ENCODE data around the gene MYO9B. TPM values are rescaled to one million over a fixed set of nuclear protein-coding genes. Genes with fewer than 3 reads are reported as not detected.
"Not testable (repeated sequence)": the region's sequence is repeated elsewhere in the genome, so short reads cannot be mapped to it uniquely, and the experiment has no call there.

MYO9B gene
- total RNA-seq, 1 donor from 2014 or later = 15.5 TPM

DNA sequence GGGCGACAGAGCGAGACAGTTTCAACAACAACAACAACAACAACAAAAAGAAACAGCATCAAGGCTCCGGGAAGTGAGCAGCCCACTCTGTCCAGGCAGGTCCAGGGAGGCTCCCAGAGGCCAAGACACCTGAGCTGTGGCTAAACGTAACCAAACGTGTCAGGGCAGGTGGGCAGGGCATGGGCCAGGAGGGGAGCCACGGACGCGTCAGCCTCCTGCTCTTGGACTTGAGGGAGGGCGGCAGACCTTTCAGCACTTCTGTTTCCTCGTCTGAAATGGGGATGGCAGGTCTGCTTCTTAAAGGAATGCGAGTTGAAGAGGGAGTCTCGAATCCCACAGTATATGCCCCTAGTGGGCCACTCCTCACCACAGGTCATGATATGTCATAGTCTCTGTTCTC is 53.8 kb downstream of the MYO9B start:
- DNase-seq (ENCODE audit: low read depth) (peak; percentile 21), FAIRE-seq (no peak)
- TF ChIP-seq, protein P1, sequence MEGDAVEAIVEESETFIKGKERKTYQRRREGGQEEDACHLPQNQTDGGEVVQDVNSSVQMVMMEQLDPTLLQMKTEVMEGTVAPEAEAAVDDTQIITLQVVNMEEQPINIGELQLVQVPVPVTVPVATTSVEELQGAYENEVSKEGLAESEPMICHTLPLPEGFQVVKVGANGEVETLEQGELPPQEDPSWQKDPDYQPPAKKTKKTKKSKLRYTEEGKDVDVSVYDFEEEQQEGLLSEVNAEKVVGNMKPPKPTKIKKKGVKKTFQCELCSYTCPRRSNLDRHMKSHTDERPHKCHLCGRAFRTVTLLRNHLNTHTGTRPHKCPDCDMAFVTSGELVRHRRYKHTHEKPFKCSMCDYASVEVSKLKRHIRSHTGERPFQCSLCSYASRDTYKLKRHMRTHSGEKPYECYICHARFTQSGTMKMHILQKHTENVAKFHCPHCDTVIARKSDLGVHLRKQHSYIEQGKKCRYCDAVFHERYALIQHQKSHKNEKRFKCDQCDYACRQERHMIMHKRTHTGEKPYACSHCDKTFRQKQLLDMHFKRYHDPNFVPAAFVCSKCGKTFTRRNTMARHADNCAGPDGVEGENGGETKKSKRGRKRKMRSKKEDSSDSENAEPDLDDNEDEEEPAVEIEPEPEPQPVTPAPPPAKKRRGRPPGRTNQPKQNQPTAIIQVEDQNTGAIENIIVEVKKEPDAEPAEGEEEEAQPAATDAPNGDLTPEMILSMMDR (IDR thresholded peaks at IDR 0.05; ENCODE audit: insufficient read depth, low read length, severe bottlenecking) = no peak
- Histone ChIP-seq H3K4me3 (ENCODE audit: low read depth, low read length) (no peak overlapping the region), H3K27me3 (ENCODE audit: control insufficient read depth, insufficient read depth, low read length) (no peaks in the 10 kb centered on the region), H3K36me3 (ENCODE audit: control insufficient read depth, insufficient read depth, low read length) (peaks cover 1% of the 10 kb centered on the region)

DNA sequence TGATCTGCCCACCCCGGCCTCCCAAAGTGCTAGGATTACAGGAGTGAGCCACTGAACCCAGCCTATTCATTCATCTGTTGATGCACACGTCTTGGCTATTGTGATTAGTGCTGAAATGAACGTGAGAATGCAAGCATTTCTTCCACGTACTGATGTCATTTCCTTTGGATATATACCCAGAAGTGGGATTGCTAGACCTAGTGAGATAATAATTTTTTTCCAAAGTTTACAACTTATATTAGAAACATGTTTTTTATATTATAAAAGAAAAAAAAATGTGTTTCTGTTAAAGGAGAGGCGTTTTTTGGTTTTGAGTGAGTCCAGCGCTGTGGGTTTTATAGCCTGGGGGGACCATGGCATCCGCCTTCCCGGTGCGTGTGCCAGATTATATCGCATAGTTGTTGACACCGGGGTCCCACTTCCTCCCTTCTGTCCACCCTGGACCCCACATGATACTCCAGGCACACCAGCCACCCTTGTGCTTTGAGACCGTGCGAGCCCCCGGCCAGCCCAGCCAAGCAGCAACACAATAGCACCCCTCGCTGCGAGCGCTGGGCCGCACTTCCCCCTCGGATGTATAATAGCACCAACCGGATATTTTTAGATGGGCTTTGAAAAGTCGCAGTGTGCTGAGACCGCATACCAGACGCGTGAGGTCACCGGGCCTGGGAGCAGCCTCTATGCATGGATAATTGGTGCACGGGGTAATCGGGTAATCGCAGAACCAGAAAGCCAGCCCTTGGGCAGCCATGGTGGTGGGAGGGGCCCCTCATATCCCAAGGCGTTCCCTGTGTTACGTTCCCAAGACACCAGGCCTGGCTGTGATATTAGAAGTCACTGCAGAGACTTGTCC is 59.6 kb downstream of the MYO9B start:
- FAIRE-seq = no peak
- Histone ChIP-seq H3K4me3 (ENCODE audit: low read depth, low read length) (peak overlapping the region; percentile 7), H3K27me3 (ENCODE audit: control insufficient read depth, insufficient read depth, low read length) (no peaks in the 10 kb centered on the region), H3K36me3 (ENCODE audit: control insufficient read depth, insufficient read depth, low read length) (peaks cover 2% of the 10 kb centered on the region)
- TF ChIP-seq, protein P1 (IDR thresholded peaks at IDR 0.05; ENCODE audit: insufficient read depth, low read length, severe bottlenecking) = no peak
- peak; percentile 86 for DNase-seq (ENCODE audit: low read depth)

DNA sequence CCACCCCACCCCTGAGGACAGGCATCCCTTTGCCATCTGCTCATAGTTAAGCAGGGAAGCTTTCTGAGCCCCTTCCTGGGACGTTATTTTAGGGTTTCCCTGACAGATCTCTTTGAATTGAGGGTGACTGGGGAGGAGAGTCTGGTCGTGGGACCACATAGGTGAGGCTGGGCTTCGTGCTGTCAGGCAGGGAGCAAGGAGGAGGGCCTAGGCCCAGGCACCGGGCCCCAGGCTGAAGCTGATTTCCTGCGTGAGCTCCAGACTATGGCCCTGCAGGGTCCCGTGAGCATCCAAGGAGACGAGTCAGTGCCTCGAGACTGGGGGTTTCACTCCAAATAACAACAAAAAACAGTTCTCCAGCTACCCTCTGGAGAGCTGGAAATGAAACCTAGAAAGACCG is 60.4 kb downstream of the MYO9B start:
- TF ChIP-seq, protein P1 (IDR thresholded peaks at IDR 0.05; ENCODE audit: insufficient read depth, low read length, severe bottlenecking) = no peak
- H3K4me3 ChIP-seq (ENCODE audit: low read depth, low read length) = no peak overlapping the region
- no peaks in the 10 kb centered on the region for H3K27me3 ChIP-seq (ENCODE audit: control insufficient read depth, insufficient read depth, low read length)
- H3K36me3 ChIP-seq (ENCODE audit: control insufficient read depth, insufficient read depth, low read length) = peaks cover 2% of the 10 kb centered on the region
- DNase-seq (ENCODE audit: low read depth) (no peak), FAIRE-seq (no peak)

DNA sequence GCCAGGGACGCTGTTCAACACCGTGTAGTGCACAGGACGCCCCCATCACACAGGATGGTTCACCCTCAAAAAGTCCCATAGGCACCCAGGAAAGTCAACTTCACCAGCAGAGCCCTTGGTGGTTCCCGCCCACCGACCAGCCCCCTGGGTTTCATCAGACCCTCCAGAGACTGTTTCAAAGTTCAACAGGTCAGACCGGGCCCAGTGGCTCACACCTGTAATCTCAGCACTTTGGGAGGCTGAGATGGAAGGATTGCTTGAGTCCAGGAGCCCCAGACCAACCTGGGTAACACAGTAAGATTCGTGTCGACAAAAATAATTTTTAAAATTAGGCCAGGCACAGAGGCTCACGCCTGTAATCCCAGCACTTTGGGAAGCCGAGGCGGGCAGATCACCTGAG is 61.0 kb downstream of the MYO9B start:
- H3K36me3 ChIP-seq (ENCODE audit: control insufficient read depth, insufficient read depth, low read length) = peaks cover 2% of the 10 kb centered on the region
- no peaks in the 10 kb centered on the region for H3K27me3 ChIP-seq (ENCODE audit: control insufficient read depth, insufficient read depth, low read length)
- no peak overlapping the region for H3K4me3 ChIP-seq (ENCODE audit: low read depth, low read length)
- FAIRE-seq = no peak
- TF ChIP-seq, protein P1 (IDR thresholded peaks at IDR 0.05; ENCODE audit: insufficient read depth, low read length, severe bottlenecking) = no peak
- DNase-seq (ENCODE audit: low read depth) = no peak

DNA sequence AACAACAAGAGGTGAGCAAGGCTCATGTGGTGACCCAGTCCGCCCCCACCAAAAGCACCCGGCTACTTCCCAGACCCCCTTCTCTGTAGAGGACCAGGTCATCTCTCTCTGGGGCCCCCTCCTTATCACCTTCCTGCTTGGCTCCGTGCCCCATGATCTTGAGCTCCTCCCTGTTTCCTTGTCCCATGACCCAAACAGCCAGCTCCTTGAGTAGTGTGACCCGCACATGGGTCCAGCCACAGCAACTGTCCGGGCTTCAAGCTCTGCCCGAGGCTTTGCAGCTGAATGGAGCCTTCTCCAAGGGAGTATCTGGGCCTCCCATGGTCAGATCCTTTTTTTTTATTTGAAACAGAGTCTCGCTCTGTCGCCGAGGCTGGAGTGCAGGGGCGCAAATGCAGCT is 61.8 kb downstream of the MYO9B start:
- H3K36me3 ChIP-seq (ENCODE audit: control insufficient read depth, insufficient read depth, low read length) = peaks cover 2% of the 10 kb centered on the region
- no peak for FAIRE-seq
- DNase-seq (ENCODE audit: low read depth) = no peak
- H3K4me3 ChIP-seq (ENCODE audit: low read depth, low read length) = no peak overlapping the region
- no peaks in the 10 kb centered on the region for H3K27me3 ChIP-seq (ENCODE audit: control insufficient read depth, insufficient read depth, low read length)
- TF ChIP-seq, protein P1 (IDR thresholded peaks at IDR 0.05; ENCODE audit: insufficient read depth, low read length, severe bottlenecking) = no peak

DNA sequence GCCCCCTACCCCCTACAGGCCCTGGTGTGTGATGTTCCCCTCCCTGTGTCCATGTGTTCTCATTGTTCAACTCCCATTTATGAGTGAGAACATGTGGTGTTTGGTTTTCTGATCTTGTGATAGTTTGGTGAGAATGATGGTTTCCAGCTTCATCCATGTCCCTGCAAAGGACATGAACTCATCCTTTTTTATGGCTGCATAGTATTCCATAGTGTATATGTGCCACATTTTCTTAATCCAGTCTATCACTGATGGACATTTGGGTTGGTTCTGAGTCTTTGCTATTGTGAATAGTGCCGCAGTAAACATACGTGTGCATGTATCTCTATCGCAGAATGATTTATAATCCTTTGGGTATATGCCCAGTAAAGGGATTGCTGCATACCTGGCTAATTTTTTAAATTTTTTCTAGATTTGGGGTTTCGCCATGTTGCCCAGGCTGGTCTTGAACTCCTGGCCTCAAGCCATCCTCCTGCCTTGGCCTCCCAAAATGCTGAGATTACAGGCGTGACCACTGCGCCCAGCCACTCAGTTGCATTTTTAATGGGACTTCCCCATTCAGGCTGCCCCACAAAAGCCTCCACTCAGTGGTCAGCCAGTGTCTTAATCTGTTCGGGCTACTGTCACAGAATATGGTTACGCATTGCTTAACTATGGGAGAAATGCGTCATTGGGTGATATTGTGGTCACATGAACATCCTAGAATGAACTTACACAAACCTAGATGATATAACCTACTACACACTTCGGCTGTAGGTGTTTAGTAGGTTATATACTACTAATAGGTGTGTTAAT is 62.7 kb downstream of the MYO9B start:
- not testable (repeated sequence) for FAIRE-seq; DNase-seq (ENCODE audit: low read depth)

More for the DNA sequence above, 62.7 kb downstream of the MYO9B start:
- H3K4me3 ChIP-seq (ENCODE audit: low read depth, low read length); H3K36me3 ChIP-seq (ENCODE audit: control insufficient read depth, insufficient read depth, low read length); H3K27me3 ChIP-seq (ENCODE audit: control insufficient read depth, insufficient read depth, low read length): not testable (repeated sequence)
